ENCODE results near the gene FA2H. TPM values are rescaled to one million over a fixed set of nuclear protein-coding genes. Genes with fewer than 3 reads are reported as not detected.
A peak's percentile ranks its signal among the peaks of the same experiment; 100 is the strongest.

Gene FA2H
- total and polyA plus RNA-seq, 2 of the 13 experiments (the other 11 are each of a cell fraction or from before 2014, with no cell fraction given) = 0.20 TPM; not detected in 1

GRCh38 chr16:74695450-74696422 lies 78.9 kb downstream of the FA2H start (continued):
- no peak for TF ChIP-seq ZNF646 (CRISPR knock-in tag; IDR thresholded peaks at IDR 0.05)
- TF ChIP-seq SP4 (CRISPR knock-in tag; IDR thresholded peaks at IDR 0.05) = no peak
- no peak for TF ChIP-seq TEF (CRISPR knock-in tag; IDR thresholded peaks at IDR 0.05)
- TF ChIP-seq ZC3H13 (CRISPR knock-in tag; IDR thresholded peaks at IDR 0.05) = 0 out of 2 replicates have a peak, but pooled peaks have one; percentile 25
- no peak for TF ChIP-seq ZNF33A (CRISPR knock-in tag; IDR thresholded peaks at IDR 0.05; ENCODE audit: borderline replicate concordance)
- no peak for TF ChIP-seq ZSCAN29 (CRISPR knock-in tag; conservative IDR thresholded peaks at IDR 0.05)
- peak; percentile 78 for TF ChIP-seq ZNF136 (CRISPR knock-in tag; IDR thresholded peaks at IDR 0.05; ENCODE audit: low read depth)
- TF ChIP-seq MTA1 (CRISPR knock-in tag; IDR thresholded peaks at IDR 0.05; ENCODE audit: borderline replicate concordance) = no peak; the same call in 1 of the 2 replicates
- no peak for TF ChIP-seq ZFP41 (CRISPR knock-in tag; IDR thresholded peaks at IDR 0.05; ENCODE audit: borderline replicate concordance)
- TF ChIP-seq, protein P1, sequence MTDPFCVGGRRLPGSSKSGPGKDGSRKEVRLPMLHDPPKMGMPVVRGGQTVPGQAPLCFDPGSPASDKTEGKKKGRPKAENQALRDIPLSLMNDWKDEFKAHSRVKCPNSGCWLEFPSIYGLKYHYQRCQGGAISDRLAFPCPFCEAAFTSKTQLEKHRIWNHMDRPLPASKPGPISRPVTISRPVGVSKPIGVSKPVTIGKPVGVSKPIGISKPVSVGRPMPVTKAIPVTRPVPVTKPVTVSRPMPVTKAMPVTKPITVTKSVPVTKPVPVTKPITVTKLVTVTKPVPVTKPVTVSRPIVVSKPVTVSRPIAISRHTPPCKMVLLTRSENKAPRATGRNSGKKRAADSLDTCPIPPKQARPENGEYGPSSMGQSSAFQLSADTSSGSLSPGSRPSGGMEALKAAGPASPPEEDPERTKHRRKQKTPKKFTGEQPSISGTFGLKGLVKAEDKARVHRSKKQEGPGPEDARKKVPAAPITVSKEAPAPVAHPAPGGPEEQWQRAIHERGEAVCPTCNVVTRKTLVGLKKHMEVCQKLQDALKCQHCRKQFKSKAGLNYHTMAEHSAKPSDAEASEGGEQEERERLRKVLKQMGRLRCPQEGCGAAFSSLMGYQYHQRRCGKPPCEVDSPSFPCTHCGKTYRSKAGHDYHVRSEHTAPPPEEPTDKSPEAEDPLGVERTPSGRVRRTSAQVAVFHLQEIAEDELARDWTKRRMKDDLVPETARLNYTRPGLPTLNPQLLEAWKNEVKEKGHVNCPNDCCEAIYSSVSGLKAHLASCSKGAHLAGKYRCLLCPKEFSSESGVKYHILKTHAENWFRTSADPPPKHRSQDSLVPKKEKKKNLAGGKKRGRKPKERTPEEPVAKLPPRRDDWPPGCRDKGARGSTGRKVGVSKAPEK (CRISPR knock-in tag; IDR thresholded peaks at IDR 0.05; ENCODE audit: borderline replicate concordance) = no peak
- TF ChIP-seq BHLHE40 (IDR thresholded peaks at IDR 0.05; ENCODE audit: low read length) = peak; percentile 75
- TF ChIP-seq ZNF432 (CRISPR knock-in tag; IDR thresholded peaks at IDR 0.05; ENCODE audit: borderline replicate concordance) = no peak
- TF ChIP-seq ZNF660 (CRISPR knock-in tag; IDR thresholded peaks at IDR 0.05; ENCODE audit: borderline replicate concordance, low read depth) = no peak
